ENCODE results near the gene TBC1D16. TPM values are rescaled to one million over a fixed set of nuclear protein-coding genes. Genes with fewer than 3 reads are reported as not detected.
A peak's percentile ranks its signal among the peaks of the same experiment; 100 is the strongest.

The TBC1D16 gene
- total and polyA plus RNA-seq, 11 donors = 5.3 to 22.1 (median 17.4) TPM

DNA sequence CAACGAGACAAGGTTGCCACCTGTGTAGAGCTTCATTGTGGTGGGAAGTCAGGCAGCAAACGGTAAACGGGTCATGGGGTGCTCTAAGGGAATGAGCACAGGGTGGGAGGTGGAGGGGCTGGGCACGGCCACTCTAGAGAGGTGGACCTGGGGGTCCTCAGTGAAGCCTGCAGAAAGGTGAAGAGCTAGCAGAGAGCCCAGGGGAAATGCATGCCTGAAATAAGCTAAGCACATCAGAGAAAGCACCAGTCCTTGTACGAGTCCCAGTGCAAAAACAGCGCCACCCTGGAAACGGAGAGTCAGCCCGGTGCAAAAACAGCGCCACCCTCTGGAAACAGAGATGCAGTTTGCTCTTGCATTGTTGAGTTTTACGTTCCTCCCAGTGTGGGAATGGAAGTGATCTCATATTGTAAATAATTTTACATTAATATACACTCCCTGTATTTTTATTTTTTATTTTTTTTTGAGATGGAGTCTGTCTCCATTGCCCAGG is 65.0 kb downstream of the TBC1D16 start:
- Histone ChIP-seq H3K27ac (no peak overlapping the region), H3K4me3 (no peak overlapping the region), H3K9me3 (no peaks in the 10 kb centered on the region), H3K27me3 (no peaks in the 10 kb centered on the region), H3K36me3 (peaks cover 0 to 12% (median 0%) of the 10 kb centered on the region in 9 donors), H3K4me1 (no peaks in the 10 kb centered on the region)
- DNase-seq (peak in 1 of 5 donors; percentile 62), ATAC-seq (peak in 2 of 4 donors; percentile 46 to 47)
- intact Hi-C loops (cut with DNase I) = loop anchor here in 2 of 10 donors (10.0 kb wide), 2 partner anchors 116 to 166 kb away; no protein-coding TSS in a partner anchor
- TF ChIP-seq POLR2A (IDR thresholded peaks at IDR 0.05) = no peak
- TF ChIP-seq, protein P1, sequence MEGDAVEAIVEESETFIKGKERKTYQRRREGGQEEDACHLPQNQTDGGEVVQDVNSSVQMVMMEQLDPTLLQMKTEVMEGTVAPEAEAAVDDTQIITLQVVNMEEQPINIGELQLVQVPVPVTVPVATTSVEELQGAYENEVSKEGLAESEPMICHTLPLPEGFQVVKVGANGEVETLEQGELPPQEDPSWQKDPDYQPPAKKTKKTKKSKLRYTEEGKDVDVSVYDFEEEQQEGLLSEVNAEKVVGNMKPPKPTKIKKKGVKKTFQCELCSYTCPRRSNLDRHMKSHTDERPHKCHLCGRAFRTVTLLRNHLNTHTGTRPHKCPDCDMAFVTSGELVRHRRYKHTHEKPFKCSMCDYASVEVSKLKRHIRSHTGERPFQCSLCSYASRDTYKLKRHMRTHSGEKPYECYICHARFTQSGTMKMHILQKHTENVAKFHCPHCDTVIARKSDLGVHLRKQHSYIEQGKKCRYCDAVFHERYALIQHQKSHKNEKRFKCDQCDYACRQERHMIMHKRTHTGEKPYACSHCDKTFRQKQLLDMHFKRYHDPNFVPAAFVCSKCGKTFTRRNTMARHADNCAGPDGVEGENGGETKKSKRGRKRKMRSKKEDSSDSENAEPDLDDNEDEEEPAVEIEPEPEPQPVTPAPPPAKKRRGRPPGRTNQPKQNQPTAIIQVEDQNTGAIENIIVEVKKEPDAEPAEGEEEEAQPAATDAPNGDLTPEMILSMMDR (IDR thresholded peaks at IDR 0.05) = peak in 11 of 12 donors; percentile 20 to 49 (median 44)
- 50 to 62% (median 56%) methylated on average over 10 of the region's 10 CpGs for WGBS, 4 donors

DNA sequence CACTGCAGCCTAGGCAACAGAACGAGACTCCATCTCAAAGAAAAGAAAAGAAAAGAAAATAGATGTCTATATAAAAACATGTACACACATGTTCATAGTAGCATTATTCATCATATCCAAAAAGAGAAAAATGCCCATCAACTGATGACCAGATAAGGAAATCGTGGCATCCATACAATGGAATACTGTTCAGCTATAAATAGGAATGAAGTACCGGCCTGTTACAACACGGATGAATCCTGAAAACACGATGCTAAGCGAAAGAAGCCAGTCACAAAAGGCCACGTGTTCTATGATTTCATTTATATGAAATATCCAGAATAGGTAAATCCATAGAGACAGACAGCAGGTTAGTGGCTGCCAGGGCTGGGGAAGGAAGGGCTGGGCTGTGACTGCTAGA is 65.8 kb downstream of the TBC1D16 start:
- 81 to 89% (median 87%) methylated on average over 7 of the region's 7 CpGs for WGBS, 4 donors
- DNase-seq (no peak), ATAC-seq (no peak)
- TF ChIP-seq, protein P1 (IDR thresholded peaks at IDR 0.05) = no peak
- no peak for TF ChIP-seq POLR2A (IDR thresholded peaks at IDR 0.05)
- Histone ChIP-seq H3K4me1 (no peaks in the 10 kb centered on the region), H3K27ac (no peak overlapping the region), H3K9me3 (no peaks in the 10 kb centered on the region), H3K4me3 (no peak overlapping the region), H3K36me3 (peaks cover 0 to 12% (median 0%) of the 10 kb centered on the region in 9 donors), H3K27me3 (no peaks in the 10 kb centered on the region)
- intact Hi-C loops (cut with DNase I) = loop anchor here in 2 of 10 donors (10.0 kb wide), 2 partner anchors 115 to 165 kb away; no protein-coding TSS in a partner anchor

DNA sequence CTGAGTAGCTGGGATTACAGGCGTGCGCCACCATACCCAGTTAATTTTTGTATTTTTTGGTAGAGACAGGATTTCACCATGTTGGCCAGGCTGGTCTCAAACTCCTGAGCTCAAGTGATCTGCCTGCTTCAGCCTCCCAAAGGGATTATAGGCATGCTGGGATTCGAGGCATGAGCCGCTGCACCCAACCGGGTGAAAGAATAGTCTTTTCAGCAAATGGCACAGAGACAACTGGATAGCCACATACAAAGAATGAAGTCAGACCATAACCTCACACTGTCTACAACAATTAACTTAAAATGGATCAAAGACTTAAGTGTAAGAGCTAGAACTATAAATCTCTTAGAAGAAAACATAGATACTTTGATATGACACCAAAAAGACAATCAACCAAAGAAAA is 67.6 kb downstream of the TBC1D16 start:
- no peak overlapping the region for H3K4me3 ChIP-seq
- WGBS, 4 donors = 94 to 98% (median 96%) methylated on average over 5 of the region's 5 CpGs
- H3K9me3 ChIP-seq = no peaks in the 10 kb centered on the region
- TF ChIP-seq POLR2A (IDR thresholded peaks at IDR 0.05) = no peak
- TF ChIP-seq, protein P1 (IDR thresholded peaks at IDR 0.05) = no peak
- intact Hi-C loops (cut with DNase I) = no loop called here
- no peak overlapping the region for H3K27ac ChIP-seq
- no peaks in the 10 kb centered on the region for H3K4me1 ChIP-seq
- no peak for DNase-seq
- ATAC-seq = no peak
- peaks cover 0 to 12% (median 0%) of the 10 kb centered on the region in 9 donors for H3K36me3 ChIP-seq
- H3K27me3 ChIP-seq = no peaks in the 10 kb centered on the region

DNA sequence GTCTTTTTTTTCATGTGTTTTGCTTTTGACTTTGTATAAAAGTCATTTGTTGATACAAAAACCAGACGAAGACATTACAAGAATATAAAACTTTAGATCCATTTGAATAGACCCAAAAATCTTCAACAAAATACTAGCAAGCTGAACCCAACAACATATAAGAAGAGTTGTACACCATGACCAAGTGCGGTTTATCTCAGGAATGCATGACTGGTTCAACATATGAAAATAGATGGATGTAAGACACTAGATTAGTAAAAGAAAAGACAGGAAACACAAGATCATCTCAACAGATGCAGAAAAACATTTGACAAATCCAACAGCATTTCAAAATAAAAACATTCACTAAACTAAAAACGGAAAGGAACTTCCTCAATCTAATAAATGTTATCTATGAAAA is 69.0 kb downstream of the TBC1D16 start:
- ATAC-seq (no peak), DNase-seq (no peak)
- H3K27ac ChIP-seq = no peak overlapping the region
- H3K9me3 ChIP-seq = peaks cover 0 to 3% (median 0%) of the 10 kb centered on the region in 12 donors
- H3K36me3 ChIP-seq = peaks cover 0 to 4% (median 0%) of the 10 kb centered on the region in 9 donors
- TF ChIP-seq, protein P1 (IDR thresholded peaks at IDR 0.05) = no peak
- H3K4me3 ChIP-seq = no peak overlapping the region
- WGBS, 4 donors = 84 to 87% (median 85%) methylated on average over 3 of the region's 3 CpGs
- H3K27me3 ChIP-seq = no peaks in the 10 kb centered on the region
- H3K4me1 ChIP-seq = no peaks in the 10 kb centered on the region
- intact Hi-C loops (cut with DNase I) = no loop called here
